TTC549 (cell line): ENCODE results near the gene ZNF672.

ENCODE experiments used
- FAIRE-seq: peaks from 2 replicates; lab custom pipeline; 2012; peaks lifted over from hg19 to GRCh38; lab: Jason Lieb, UNC

ZNF672 gene

GRCh38 chr1:248837045-248837780, 811 bp upstream of the ZNF672 start:
- no peak for FAIRE-seq

- FAIRE-seq: no peak
These were observed 538 bp downstream of the ZNF672 start for GRCh38 chr1:248838357-248839167.

- FAIRE-seq: no peak
These were observed 1.1 kb downstream of the ZNF672 start for GRCh38 chr1:248839168-248839555.

GRCh38 chr1:248840946-248841345, 2.9 kb downstream of the ZNF672 start:
- no peak for FAIRE-seq

- FAIRE-seq: no peak
These were observed 3.8 kb downstream of the ZNF672 start for GRCh38 chr1:248841702-248842395.

- FAIRE-seq: no peak
These were observed 4.8 kb downstream of the ZNF672 start for GRCh38 chr1:248842781-248843331.

- no peak for FAIRE-seq
These were observed 5.7 kb downstream of the ZNF672 start for GRCh38 chr1:248843687-248844086.

- FAIRE-seq: no peak
These were observed 6.5 kb downstream of the ZNF672 start for GRCh38 chr1:248844526-248844925.

- FAIRE-seq: no peak
These were observed 9.3 kb downstream of the ZNF672 start for GRCh38 chr1:248847181-248847955.

- FAIRE-seq: no peak
These were observed 10.0 kb downstream of the ZNF672 start for GRCh38 chr1:248847956-248848561.

- no peak for FAIRE-seq
These were observed 10.6 kb downstream of the ZNF672 start for GRCh38 chr1:248848602-248849001.

- no peak for FAIRE-seq
These were observed 11.1 kb downstream of the ZNF672 start for GRCh38 chr1:248849152-248849551.

- no peak for FAIRE-seq
These were observed 11.6 kb downstream of the ZNF672 start for GRCh38 chr1:248849637-248850036.

GRCh38 chr1:248850124-248850523, 12.1 kb downstream of the ZNF672 start:
- FAIRE-seq: no peak

- no peak for FAIRE-seq
These were observed 12.7 kb downstream of the ZNF672 start for GRCh38 chr1:248850536-248851251.

GRCh38 chr1:248851390-248851789, 13.4 kb downstream of the ZNF672 start:
- no peak for FAIRE-seq

GRCh38 chr1:248852481-248853405, 14.7 kb downstream of the ZNF672 start:
- no peak for FAIRE-seq

GRCh38 chr1:248853663-248854375, 15.8 kb downstream of the ZNF672 start:
- no peak for FAIRE-seq

GRCh38 chr1:248855580-248855979, 17.6 kb downstream of the ZNF672 start:
- no peak for FAIRE-seq
